ENCODE data around the gene DGKA. TPM values are rescaled to one million over a fixed set of nuclear protein-coding genes. Genes with fewer than 3 reads are reported as not detected.
"Not testable (repeated sequence)": the region's sequence is repeated elsewhere in the genome, so short reads cannot be mapped to it uniquely, and the experiment has no call there.

Gene DGKA
- total RNA-seq, 1 donor from 2014 or later = 48.6 TPM

DNA sequence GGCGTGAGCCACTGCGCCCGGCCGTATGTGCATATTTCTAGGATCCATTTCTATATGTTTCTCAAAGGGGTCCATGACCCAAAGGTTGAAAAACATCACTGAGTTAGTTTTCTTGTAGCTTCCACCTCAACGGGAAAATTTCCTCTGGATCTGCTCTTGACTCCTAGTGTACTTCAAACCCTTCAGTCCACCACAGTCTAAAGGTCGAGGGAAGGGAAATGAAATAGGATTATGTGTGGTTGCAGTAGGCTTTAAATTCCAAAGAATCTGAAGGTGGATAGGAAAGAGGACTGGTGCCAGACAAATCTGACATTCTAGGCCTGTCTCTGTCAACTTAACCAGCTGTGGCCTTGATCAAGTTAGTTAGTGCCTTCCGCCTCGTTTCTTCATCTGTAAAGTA is 64.4 kb downstream of the DGKA start:
- H3K27me3 ChIP-seq = no peaks in the 10 kb centered on the region
- DNase-seq (ENCODE audit: low spot score in 2 of 2) = no peak
- H3K4me1 ChIP-seq = peaks cover 0 to 5% of the 10 kb centered on the region in 2 donors
- H3K36me3 ChIP-seq = peaks cover 37 to 42% of the 10 kb centered on the region in 2 donors
- no peak for TF ChIP-seq CTCF (IDR thresholded peaks at IDR 0.05)
- intact Hi-C loops (cut with DNase I) = no loop called here
- H3K4me3 ChIP-seq = no peak overlapping the region
- H3K27ac ChIP-seq = no peak overlapping the region
- no peaks in the 10 kb centered on the region for H3K9me3 ChIP-seq

DNA sequence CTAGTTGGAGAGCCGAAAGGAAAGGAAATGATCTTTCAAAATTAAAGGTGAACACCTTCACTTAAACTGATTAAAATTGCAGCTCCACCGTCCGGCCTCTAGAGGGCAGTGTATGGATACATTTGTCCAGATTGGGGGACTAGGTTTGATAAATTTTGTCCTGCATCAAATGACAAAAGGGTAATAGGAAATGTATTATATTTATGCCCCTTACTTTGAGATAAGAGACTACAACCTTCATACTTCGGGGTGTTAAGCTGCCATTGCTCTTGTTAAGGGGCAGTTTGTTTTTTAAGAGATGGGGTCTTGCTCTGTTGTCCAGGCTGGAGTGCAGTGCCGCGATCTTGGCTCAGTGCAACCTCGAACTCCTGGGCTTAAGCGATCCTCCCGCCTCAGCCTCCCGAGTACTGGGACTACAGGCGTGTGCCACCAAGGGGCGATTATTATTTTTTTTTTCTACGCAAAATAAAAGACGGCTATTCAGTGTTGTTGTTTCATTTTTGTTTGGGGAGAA is 65.3 kb downstream of the DGKA start:
- Histone ChIP-seq H3K36me3 (peaks cover 30 to 33% of the 10 kb centered on the region in 2 donors), H3K27ac (peak overlapping the region; percentile 58 to 77), H3K4me1 (peaks cover 0 to 5% of the 10 kb centered on the region in 2 donors), H3K9me3 (no peaks in the 10 kb centered on the region), H3K27me3 (no peaks in the 10 kb centered on the region), H3K4me3 (peak overlapping the region; percentile 70 to 72)
- peak in 1 of 2 donors; percentile 79 for DNase-seq (ENCODE audit: low spot score in 2 of 2)
- intact Hi-C loops (cut with DNase I) = loop anchor here (1.0 to 2.0 kb wide), 3 partner anchors 19 to 123 kb away; partner anchors contain the start of gene ZC3H10
- TF ChIP-seq CTCF (IDR thresholded peaks at IDR 0.05) = peak; percentile 74 to 82 (median 82)

- H3K36me3 ChIP-seq = peaks cover 24 to 28% of the 10 kb centered on the region in 2 donors
These were observed 66.0 kb downstream of the DGKA start, which contains the start of gene SUOX for GRCh38 chr12:55996715-55997534. Gene SUOX (plus strand): TSS chr12:55997276. CDS start chr12:56002222, 4,946 bp downstream.

GRCh38 chr12:55997535-55997859 is 66.5 kb downstream of the DGKA start:
- peaks cover 20 to 25% of the 10 kb centered on the region in 2 donors for H3K36me3 ChIP-seq
- DNase-seq (ENCODE audit: low spot score in 2 of 2) = no peak
- no peak for TF ChIP-seq CTCF (IDR thresholded peaks at IDR 0.05)
- no peaks in the 10 kb centered on the region for H3K27me3 ChIP-seq
- peak overlapping the region; percentile 70 to 72 for H3K4me3 ChIP-seq
- H3K9me3 ChIP-seq = no peaks in the 10 kb centered on the region
- peaks cover 0 to 5% of the 10 kb centered on the region in 2 donors for H3K4me1 ChIP-seq
- intact Hi-C loops (cut with DNase I) = loop anchor here (1.0 to 2.0 kb wide), 4 partner anchors 10 to 121 kb away; partner anchors contain the start of genes RPS26 and ZC3H10
- peak overlapping the region; percentile 76 to 77 for H3K27ac ChIP-seq

More at GRCh38 chr12:55996715-55997534, 66.0 kb downstream of the DGKA start, which contains the start of gene SUOX:
- DNase-seq (ENCODE audit: low spot score in 2 of 2) = peak; percentile 96 to 98
- no peak for TF ChIP-seq CTCF (IDR thresholded peaks at IDR 0.05)
- H3K27me3 ChIP-seq = no peaks in the 10 kb centered on the region
- intact Hi-C loops (cut with DNase I) = loop anchor here (1.0 to 2.0 kb wide), 5 partner anchors 10 to 122 kb away; partner anchors contain the start of genes RPS26 and ZC3H10
- H3K27ac ChIP-seq = peak within 1 kb of the TSS; percentile 76 to 77
- peak within 1 kb of the TSS; percentile 70 to 72 for H3K4me3 ChIP-seq
- H3K4me1 ChIP-seq = peaks cover 0 to 5% of the 10 kb centered on the region in 2 donors
- H3K9me3 ChIP-seq = no peaks in the 10 kb centered on the region

DNA sequence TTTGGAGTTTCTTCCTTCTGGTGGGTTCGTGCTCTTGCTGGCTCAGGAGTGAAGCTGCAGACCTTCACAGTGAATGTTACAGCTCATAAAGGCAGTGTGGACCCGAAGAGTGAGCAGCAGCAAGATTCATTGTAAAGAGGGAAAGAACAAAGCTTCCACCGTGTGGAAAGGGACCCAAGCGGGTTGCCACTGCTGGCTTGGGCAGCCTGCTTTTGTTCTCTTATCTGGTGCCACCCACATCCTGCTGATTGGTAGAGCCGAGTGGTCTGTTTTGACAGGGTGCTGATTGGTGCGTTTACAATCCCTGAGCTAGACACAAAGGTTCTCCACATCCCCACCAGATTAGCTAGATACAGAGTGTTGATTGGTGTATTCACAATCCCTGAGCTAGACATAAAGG is 68.6 kb downstream of the DGKA start:
- peaks cover 20 to 22% of the 10 kb centered on the region in 2 donors for H3K36me3 ChIP-seq
- H3K27me3 ChIP-seq; H3K9me3 ChIP-seq; intact Hi-C loops (cut with DNase I); H3K27ac ChIP-seq; H3K4me1 ChIP-seq; DNase-seq (ENCODE audit: low spot score in 2 of 2); H3K4me3 ChIP-seq: not testable (repeated sequence)

DNA sequence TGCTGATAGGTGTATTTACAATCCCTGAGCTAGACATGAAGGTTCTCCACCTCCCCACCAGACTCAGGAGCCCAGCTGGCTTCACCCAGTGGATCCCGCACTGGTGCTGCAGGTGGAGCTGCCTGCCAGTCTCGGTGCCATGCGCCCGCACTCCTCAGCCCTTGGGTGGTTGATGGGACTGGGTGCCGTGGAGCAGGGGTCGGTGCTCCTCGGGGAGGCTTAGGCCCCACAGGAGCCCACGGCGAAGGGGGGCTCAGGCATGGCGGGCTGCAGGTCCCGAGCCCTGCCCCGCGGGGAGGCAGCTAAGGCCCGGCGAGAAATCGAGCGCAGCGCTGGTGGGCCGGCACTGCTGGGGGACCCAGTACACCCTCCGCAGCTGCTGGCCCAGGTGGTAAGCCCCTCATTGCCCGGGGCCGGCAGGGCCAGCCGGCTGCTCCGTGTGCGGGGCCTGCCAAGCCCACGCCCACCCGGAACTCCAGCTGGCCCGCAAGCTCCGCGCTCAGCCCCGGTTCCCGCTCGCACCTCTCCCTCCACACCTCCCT is 69.1 kb downstream of the DGKA start:
- H3K36me3 ChIP-seq = peaks cover 20 to 22% of the 10 kb centered on the region in 2 donors
- H3K4me3 ChIP-seq; H3K9me3 ChIP-seq; intact Hi-C loops (cut with DNase I); H3K27me3 ChIP-seq; H3K4me1 ChIP-seq; DNase-seq (ENCODE audit: low spot score in 2 of 2); H3K27ac ChIP-seq: not testable (repeated sequence)

Data from ascending aorta (tissue), 2 donors.